Transverse colon (tissue), 3 donors: ENCODE results near the gene TACC2.
"Not testable (repeated sequence)": the region's sequence is repeated elsewhere in the genome, so short reads cannot be mapped to it uniquely, and the experiment has no call there.

ENCODE experiments used
- EP300 ChIP-seq: sonication (generic); formaldehyde crosslinking; IDR thresholded peaks from one replicate; pipeline ENCODE4 v1.6.1; 2017; ENCODE audit warnings: antibody characterized with exemption, low read depth
- POLR2A ChIP-seq: fragments of 450-650 bp; IDR thresholded peaks from one replicate; pipeline ENCODE4 v1.6.1; 2016; ENCODE audit warnings: antibody characterized with exemption, mild to moderate bottlenecking, moderate library complexity
- TF ChIP-seq, protein P1 (sequence below), 5 experiments: fragments of 200-600 bp in 3 of 5; fragments of 450-650 bp in 2 of 5; sonication (generic) in 3 of 5; IDR thresholded peaks; 1 replicate in 2 of 5; 2 replicates in 3 of 5; pipeline ENCODE4 v1.5.1; 2016 to 2017; ENCODE audit warnings: antibody characterized with exemption in 5 of 5, inconsistent platforms in 3 of 5, mild to moderate bottlenecking in 2 of 5, moderate library complexity in 1 of 5

DNA sequence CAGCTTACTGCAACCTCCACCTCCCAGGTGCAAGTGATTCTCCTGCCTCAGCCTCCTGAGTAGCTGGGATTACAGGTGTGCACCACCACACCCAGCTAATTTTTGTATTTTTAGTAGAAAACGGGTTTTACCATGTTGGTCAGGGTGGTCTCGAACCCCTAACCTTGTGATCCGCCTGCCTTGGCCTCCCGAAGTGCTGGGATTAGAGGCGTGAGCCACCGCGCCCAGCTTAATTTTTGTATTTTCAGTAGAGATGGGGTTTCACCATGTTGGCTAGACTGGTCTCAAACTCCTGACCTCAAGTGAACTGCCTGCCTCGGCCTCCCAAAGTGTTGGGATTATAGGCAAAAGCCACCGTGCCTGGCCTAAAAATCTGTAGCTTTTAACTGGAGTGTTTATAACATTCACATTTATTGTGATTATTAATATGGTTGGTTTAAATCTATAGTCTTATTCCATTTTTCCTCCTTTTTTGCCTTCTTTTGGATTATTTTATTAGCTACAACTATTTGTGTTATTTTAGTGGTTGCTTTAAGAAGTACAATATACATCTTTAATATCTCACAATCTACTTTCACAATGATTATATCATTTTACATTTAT lies 77.5 kb downstream of the TACC2 start:
- TF ChIP-seq POLR2A, EP300: not testable (repeated sequence)
- TF ChIP-seq, protein P1, sequence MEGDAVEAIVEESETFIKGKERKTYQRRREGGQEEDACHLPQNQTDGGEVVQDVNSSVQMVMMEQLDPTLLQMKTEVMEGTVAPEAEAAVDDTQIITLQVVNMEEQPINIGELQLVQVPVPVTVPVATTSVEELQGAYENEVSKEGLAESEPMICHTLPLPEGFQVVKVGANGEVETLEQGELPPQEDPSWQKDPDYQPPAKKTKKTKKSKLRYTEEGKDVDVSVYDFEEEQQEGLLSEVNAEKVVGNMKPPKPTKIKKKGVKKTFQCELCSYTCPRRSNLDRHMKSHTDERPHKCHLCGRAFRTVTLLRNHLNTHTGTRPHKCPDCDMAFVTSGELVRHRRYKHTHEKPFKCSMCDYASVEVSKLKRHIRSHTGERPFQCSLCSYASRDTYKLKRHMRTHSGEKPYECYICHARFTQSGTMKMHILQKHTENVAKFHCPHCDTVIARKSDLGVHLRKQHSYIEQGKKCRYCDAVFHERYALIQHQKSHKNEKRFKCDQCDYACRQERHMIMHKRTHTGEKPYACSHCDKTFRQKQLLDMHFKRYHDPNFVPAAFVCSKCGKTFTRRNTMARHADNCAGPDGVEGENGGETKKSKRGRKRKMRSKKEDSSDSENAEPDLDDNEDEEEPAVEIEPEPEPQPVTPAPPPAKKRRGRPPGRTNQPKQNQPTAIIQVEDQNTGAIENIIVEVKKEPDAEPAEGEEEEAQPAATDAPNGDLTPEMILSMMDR (IDR thresholded peaks at IDR 0.05) = peak in 1 of 5 experiments; percentile 7
